HepG2 (cell line): ENCODE data around the gene OGFR.

Experiments
- CBX5 ChIP-seq: sonication (generic); formaldehyde crosslinking; IDR thresholded peaks from 2 replicates; pipeline ENCODE4 v1.4.0; 2020; ENCODE audit warnings: missing genetic modification reagents, borderline replicate concordance
- POLR2A ChIP-seq, 2 experiments: IDR thresholded peaks; 2 replicates each; pipeline ENCODE4 v1.6.1; 2011; ENCODE audit warnings: low read depth in 2 of 2, low read length in 2 of 2, mild to moderate bottlenecking in 1 of 2, moderate library complexity in 1 of 2; ENCODE audit not compliant: insufficient read depth in 1 of 2
- RAD21 ChIP-seq: fragments of 450-650 bp; formaldehyde crosslinking; IDR thresholded peaks from 2 replicates; pipeline ENCODE4 v1.5.0; 2020; ENCODE audit warnings: mild to moderate bottlenecking
- ZNF331 ChIP-seq: sonication (generic); formaldehyde crosslinking; IDR thresholded peaks from 2 replicates; pipeline ENCODE4 v1.4.0; 2020; ENCODE audit warnings: missing genetic modification reagents
- TF ChIP-seq, protein P1 (sequence below): sonication (generic); formaldehyde crosslinking; IDR thresholded peaks from 2 replicates; pipeline ENCODE4 v1.5.0; 2020; ENCODE audit warnings: mild to moderate bottlenecking, missing genetic modification reagents, moderate library complexity

DNA sequence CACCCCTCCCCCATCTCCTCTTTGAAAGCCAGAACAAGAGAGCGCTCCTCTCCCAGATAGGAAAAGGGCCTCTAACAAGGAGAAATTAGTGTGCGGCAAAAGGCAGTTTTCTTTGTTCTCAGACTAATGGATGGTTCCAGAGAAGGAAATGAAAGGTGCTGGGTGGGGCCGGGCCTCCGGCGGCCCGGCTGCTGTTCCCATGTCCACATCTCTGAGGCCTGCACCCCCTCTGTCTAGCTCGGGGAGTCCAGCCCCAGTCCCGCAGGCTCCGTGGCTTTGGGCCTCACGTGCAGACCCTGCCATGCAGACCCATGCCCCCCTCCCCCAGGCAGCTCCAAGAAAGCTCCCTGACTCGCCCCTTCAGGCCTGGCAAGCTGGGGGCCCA is 44.2 kb upstream of the OGFR start:
- TF ChIP-seq CBX5 (CRISPR knock-in tag) (no peak), ZNF331 (CRISPR knock-in tag) (no peak), RAD21 (CRISPR knock-in tag) (no peak), POLR2A (IDR thresholded peaks at IDR 0.05; ENCODE audit: insufficient read depth in 1 of 2, low read depth in 2 of 2, low read length in 2 of 2) (no peak)
- TF ChIP-seq, protein P1, sequence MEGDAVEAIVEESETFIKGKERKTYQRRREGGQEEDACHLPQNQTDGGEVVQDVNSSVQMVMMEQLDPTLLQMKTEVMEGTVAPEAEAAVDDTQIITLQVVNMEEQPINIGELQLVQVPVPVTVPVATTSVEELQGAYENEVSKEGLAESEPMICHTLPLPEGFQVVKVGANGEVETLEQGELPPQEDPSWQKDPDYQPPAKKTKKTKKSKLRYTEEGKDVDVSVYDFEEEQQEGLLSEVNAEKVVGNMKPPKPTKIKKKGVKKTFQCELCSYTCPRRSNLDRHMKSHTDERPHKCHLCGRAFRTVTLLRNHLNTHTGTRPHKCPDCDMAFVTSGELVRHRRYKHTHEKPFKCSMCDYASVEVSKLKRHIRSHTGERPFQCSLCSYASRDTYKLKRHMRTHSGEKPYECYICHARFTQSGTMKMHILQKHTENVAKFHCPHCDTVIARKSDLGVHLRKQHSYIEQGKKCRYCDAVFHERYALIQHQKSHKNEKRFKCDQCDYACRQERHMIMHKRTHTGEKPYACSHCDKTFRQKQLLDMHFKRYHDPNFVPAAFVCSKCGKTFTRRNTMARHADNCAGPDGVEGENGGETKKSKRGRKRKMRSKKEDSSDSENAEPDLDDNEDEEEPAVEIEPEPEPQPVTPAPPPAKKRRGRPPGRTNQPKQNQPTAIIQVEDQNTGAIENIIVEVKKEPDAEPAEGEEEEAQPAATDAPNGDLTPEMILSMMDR (CRISPR knock-in tag): no peak
